Lower lobe of right lung (tissue), 2 donors: ENCODE data around the gene SCART1. TPM values are rescaled to one million over a fixed set of nuclear protein-coding genes. Genes with fewer than 3 reads are reported as not detected.

Source experiments
- ATAC-seq, 2 donors: fragments of 200-7000 bp; cut with Tn5 transposase; one replicate each; pipeline ENCODE4 v1.9.1; 2020 to 2022; ENCODE audit warnings: mild to moderate bottlenecking in 2 of 2, moderate library complexity in 2 of 2
- DNase-seq: peaks from one replicate; pipeline ENCODE4 v3.0.0-alpha.2; 2020
- H3K27ac ChIP-seq: fragments of 200-600 bp; one replicate; pipeline ENCODE4 v1.8.0; 2022
- H3K27me3 ChIP-seq: fragments of 200-600 bp; one replicate; pipeline ENCODE4 v1.8.0; 2022; ENCODE audit warnings: low read depth
- H3K36me3 ChIP-seq: fragments of 200-600 bp; one replicate; pipeline ENCODE4 v1.8.0; 2022; ENCODE audit warnings: mild to moderate bottlenecking
- H3K4me1 ChIP-seq: fragments of 200-600 bp; one replicate; pipeline ENCODE4 v1.8.0; 2022
- H3K4me3 ChIP-seq: fragments of 200-600 bp; one replicate; pipeline ENCODE4 v1.8.0; 2022; ENCODE audit warnings: mild to moderate bottlenecking
- H3K9me3 ChIP-seq: fragments of 200-600 bp; one replicate; pipeline ENCODE4 v1.8.0; 2022
- intact Hi-C: fragments of 100-400 bp; cut with DNase I; formaldehyde crosslinking; loops from one replicate; pipeline ENCODE4 v1.11.0; 2022
- total RNA-seq: library from RNA; stranded (reverse); fragmentation: NEBNext Ultra II Directional; extraction: Animal tissue kit (Norgen Biotek cat#: 25700); gene quantifications from one replicate; pipeline ENCODE4 v1.2.1, GENCODE V29; 2021
- TF ChIP-seq, protein P1 (sequence below): fragments of 200-600 bp; IDR thresholded peaks from one replicate; pipeline ENCODE4 v1.8.0; 2022; ENCODE audit warnings: antibody characterized with exemption, mild to moderate bottlenecking
- donor health status: DM: no; HTN: yes; CAD: no; lungs with severe emphysema.

The SCART1 gene
- total RNA-seq, 1 donor from 2014 or later, result 2.4 TPM

DNA sequence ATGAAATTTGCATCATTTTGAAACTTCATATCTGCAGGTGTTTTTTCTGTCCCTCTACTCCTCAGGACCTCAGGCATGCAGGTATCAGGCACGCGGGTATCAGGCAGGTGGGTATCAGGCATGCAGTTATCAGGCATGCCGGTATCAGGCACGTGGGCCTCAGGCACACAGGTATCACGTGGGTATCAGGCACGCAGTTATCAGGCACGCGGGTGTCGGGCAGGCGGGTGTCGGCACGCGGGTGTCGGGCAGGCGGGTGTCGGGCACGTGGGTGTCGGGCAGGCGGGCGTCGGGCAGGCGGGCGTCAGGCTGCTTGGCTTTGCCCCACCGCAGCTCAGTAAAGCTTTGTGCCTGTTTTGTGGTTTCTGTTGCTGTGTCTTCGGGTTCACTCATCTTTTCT lies 38.0 kb upstream of the SCART1 start:
- Histone ChIP-seq H3K9me3 (peaks cover 17% of the 10 kb centered on the region), H3K4me1 (no peaks in the 10 kb centered on the region), H3K27ac (no peak overlapping the region), H3K36me3 (peaks cover 45% of the 10 kb centered on the region), H3K27me3 (no peaks in the 10 kb centered on the region), H3K4me3 (no peak overlapping the region)
- TF ChIP-seq, protein P1, sequence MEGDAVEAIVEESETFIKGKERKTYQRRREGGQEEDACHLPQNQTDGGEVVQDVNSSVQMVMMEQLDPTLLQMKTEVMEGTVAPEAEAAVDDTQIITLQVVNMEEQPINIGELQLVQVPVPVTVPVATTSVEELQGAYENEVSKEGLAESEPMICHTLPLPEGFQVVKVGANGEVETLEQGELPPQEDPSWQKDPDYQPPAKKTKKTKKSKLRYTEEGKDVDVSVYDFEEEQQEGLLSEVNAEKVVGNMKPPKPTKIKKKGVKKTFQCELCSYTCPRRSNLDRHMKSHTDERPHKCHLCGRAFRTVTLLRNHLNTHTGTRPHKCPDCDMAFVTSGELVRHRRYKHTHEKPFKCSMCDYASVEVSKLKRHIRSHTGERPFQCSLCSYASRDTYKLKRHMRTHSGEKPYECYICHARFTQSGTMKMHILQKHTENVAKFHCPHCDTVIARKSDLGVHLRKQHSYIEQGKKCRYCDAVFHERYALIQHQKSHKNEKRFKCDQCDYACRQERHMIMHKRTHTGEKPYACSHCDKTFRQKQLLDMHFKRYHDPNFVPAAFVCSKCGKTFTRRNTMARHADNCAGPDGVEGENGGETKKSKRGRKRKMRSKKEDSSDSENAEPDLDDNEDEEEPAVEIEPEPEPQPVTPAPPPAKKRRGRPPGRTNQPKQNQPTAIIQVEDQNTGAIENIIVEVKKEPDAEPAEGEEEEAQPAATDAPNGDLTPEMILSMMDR, result no peak
- ATAC-seq (no peak), DNase-seq (peak; percentile 20)
- intact Hi-C loops, result no loop called here

DNA sequence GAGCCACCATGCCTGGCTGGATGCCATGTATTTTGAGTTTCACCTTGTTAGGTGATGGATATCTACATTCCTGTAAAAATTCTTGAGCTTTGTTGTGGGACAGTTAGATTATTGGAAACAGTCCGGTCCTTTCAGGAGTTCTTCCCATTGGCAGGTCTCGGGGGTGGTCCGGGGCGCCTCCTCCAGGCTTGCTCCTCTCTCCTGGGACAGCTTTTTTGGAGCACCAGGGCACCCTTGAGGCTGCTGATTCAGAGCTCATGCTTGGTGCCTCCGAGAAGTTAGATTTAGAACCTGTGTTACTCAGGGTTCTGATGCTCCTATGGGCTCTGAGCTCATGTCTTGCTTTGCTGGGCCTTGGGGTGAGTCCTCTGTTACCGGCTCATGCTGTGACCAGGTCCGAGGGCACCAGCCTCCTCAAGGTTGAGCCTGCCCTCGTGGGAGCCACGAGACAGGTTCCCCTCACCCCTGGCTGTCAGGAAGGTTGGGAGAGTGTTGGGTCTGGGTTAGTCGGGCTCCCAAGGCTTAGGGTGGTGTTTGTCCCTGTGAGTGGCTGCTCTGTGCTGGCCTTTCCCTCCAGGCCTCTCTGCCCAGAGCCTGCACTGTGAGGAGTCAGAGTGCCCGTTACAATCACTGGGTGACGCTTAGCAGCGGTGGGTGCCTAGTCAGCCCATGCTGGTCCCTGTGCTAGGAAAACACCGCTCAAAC lies 35.3 kb upstream of the SCART1 start:
- intact Hi-C loops, result no loop called here
- ATAC-seq (no peak), DNase-seq (peak; percentile 34)
- H3K4me3 ChIP-seq, result no peak overlapping the region
- H3K36me3 ChIP-seq, result peaks cover 28% of the 10 kb centered on the region
- no peaks in the 10 kb centered on the region for H3K4me1 ChIP-seq
- H3K9me3 ChIP-seq, result no peaks in the 10 kb centered on the region
- TF ChIP-seq, protein P1, result no peak
- no peaks in the 10 kb centered on the region for H3K27me3 ChIP-seq
- H3K27ac ChIP-seq, result no peak overlapping the region

DNA sequence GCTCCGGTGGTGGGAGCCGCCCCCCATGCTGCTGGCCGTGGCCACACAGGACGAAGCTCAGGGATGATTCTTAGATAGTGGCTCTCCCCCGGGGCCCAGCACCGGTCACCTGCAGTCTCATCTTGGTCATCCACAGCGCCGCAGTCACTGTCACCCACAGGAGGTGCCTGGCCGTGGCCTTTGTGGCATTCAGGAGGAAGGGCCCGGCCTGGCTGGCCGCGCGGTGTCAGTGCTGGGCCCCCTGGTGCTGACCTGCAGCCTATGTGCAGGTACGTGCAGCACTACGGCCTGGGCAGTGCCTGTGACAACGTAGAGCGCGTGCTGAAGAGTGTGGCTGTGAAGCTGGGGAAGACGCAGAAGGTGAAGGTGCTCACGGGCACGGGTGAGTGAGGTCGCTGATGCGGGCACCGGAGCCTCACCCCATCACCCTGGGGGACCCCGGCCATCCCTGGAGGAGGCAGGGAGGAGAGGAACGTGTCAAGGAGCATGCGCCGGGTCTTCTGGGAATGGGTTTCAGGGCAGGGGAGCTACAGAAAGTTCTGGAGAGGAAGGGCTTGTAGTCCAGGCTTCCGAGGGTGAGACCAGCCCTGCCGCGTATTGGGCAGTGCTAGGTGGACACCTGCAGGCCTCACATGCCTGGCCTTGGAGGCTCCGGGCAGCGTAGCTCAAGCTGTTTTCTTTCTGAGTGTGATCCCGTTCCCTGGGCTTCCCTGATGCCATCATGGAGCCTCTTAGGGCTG lies 34.4 kb upstream of the SCART1 start:
- no peak overlapping the region for H3K27ac ChIP-seq
- no peak overlapping the region for H3K4me3 ChIP-seq
- intact Hi-C loops, result no loop called here
- DNase-seq (peak; percentile 41), ATAC-seq (peak in 1 of 2 donors; percentile 28)
- no peaks in the 10 kb centered on the region for H3K27me3 ChIP-seq
- peaks cover 27% of the 10 kb centered on the region for H3K36me3 ChIP-seq
- TF ChIP-seq, protein P1, result no peak
- no peaks in the 10 kb centered on the region for H3K9me3 ChIP-seq
- no peaks in the 10 kb centered on the region for H3K4me1 ChIP-seq

DNA sequence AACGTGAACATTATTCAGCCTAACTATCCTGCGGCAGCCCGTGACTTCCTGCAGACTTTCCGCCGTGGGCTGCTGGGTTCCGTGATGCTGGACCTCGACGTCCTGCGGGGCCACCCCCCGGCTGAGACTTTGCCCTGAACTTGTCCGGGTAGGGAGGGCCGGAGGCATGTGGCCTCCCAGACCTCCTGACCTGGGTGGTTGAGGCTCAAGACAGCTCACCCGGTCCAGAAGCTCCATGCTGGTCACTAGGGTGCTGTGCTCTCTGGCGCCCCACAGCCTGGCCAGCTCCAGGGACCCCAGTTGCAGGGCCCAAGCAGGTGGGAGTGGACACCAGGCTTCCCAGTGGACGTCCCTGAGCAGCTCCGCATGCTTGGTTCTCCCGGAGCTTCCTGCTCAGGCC lies 33.7 kb upstream of the SCART1 start:
- ATAC-seq, result no peak

DNA sequence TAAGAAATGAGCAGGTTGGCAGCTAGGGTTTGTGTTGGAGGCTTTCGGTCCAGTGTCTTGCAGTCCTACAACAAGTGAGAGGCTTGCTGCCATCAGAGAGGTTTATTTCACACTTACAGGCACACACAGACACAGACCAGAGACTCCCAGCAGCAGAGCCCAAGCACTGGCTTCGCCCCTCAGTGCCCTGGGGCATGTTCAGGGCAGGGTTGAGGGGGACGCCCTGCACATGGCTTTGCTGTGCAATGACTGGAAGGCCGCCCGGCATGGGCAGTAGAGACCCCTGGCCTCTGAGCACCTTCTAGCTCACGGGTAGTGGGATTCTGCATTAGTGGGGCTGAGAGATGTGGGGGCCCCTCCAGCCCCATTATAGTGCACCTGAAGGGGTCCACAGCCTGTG lies 33.2 kb upstream of the SCART1 start:
- H3K27me3 ChIP-seq, result no peaks in the 10 kb centered on the region
- no peaks in the 10 kb centered on the region for H3K4me1 ChIP-seq
- intact Hi-C loops, result no loop called here
- H3K9me3 ChIP-seq, result no peaks in the 10 kb centered on the region
- TF ChIP-seq, protein P1, result no peak
- no peak overlapping the region for H3K27ac ChIP-seq
- no peak for ATAC-seq
- H3K36me3 ChIP-seq, result peaks cover 27% of the 10 kb centered on the region
- peak; percentile 14 for DNase-seq
- no peak overlapping the region for H3K4me3 ChIP-seq

More for the DNA sequence above, 33.7 kb upstream of the SCART1 start:
- Histone ChIP-seq H3K36me3 (peaks cover 27% of the 10 kb centered on the region), H3K27me3 (no peaks in the 10 kb centered on the region), H3K4me3 (no peak overlapping the region), H3K4me1 (no peaks in the 10 kb centered on the region), H3K9me3 (no peaks in the 10 kb centered on the region), H3K27ac (no peak overlapping the region)
- TF ChIP-seq, protein P1, result no peak
- intact Hi-C loops, result no loop called here
- DNase-seq, result no peak
